HG03139 (cell line): ENCODE data around the gene PML.
A peak's percentile ranks its signal among the peaks of the same experiment; 100 is the strongest.
"Not testable (repeated sequence)": the region's sequence is repeated elsewhere in the genome, so short reads cannot be mapped to it uniquely, and the experiment has no call there.

Experiments
- ATAC-seq: cut with Tn5 transposase; IDR thresholded peaks from one replicate; pipeline ENCODE4 v1.9.1; 2021; ENCODE audit not compliant: unreplicated experiment

PML gene

DNA sequence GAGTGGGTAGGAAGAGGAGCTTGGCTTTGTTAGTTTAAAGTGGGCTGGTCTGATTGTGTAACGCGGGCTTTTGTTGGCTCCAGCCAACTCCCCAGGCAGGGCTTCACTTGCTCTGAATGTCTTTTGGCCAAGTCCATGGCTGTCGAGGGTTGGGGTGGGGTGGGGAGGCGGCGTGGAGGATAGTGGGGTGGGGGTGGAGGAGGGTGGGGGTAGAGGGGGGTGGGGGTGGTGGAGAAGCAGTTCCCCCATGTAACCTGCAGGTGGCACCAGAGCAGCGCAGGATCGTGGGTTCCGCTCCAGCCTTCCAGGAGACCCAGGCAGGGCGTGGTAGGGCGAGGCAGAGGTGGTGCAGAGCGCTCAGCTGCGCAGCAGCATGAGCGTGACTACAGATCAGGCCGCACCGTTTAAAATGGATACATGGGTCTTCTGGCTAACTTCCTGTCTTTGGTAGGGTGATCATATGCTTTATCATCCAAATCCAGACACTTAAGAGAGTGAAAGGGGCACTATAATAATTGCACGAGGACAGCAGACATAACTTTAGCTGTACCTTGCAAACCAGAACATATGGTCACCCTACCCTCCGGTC, 59.5 kb downstream of the PML start:
- ATAC-seq = no peak

DNA sequence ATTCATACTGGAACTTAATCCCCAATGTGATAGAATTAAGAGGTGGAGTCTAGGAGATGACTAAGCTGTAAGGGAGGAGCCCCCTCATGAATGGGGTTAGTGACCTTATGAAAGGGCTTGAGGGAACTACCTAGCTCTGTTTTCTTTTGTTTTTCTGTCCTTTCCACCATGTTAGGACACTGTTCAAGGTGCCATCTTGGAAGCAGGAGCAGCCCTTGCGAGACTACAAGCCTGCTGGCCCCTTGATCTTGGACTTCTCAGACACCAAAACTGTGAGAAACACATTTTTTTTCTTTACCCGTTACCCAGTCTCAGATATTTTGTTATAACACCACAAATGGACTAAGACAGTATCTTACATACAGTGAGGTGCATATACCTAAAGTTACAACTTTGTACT, 61.3 kb downstream of the PML start:
- no peak for ATAC-seq

DNA sequence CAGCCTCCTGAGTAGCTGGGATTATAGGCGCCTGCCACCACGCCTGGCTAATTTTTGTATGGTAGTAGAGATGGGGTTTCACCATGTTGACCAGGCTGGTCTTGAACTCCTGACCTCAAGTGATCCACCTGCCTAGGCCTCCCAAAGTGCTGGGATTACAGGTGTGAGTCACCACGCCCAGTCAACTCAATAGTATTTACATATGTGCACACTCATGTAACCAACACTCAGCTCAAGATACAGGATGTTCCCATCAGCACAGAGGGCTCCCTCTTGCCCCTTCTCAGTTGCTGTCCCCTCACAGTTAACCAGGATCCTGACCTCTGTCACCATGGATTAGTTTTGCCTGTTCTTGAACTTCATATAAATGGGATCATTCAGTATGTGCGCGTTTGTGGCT, 61.8 kb downstream of the PML start:
- not testable (repeated sequence) for ATAC-seq

DNA sequence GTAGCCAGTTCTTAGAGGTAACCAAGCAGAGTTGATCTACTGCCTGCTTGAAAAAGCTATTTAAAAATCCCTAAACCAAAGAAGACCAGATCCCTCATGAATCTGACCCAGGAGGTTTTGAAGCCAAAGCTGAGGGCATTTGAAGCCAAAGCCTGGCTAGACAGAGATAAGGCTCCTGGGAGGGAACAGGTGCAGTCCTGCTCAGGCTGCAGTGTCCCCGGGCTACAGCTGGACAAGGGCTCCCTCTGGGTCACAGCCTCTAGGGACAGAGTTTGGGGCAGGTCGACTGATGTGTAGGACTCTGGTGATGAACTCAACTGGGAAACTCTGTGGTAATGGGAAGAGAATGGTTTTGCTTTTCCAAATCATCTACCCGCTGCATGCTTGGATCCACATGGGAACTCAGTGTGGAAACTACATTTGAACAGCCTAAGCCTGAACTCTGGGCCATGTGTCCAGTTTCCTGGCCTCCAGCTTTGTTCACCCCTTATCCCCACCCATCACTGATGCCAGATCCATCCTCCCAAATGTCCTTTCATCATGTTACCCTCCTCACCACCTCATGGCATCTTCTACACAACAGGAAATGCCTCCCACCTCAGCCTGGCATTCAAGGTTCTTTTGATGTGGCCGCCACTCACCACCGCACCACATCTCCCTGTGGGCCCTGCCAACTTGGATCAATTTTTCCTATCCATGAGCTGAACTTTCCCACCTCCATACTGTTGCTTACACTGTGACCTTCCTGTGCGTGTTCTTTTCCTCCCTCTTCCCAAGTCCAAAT, 64.7 kb downstream of the PML start:
- ATAC-seq = not testable (repeated sequence)

DNA sequence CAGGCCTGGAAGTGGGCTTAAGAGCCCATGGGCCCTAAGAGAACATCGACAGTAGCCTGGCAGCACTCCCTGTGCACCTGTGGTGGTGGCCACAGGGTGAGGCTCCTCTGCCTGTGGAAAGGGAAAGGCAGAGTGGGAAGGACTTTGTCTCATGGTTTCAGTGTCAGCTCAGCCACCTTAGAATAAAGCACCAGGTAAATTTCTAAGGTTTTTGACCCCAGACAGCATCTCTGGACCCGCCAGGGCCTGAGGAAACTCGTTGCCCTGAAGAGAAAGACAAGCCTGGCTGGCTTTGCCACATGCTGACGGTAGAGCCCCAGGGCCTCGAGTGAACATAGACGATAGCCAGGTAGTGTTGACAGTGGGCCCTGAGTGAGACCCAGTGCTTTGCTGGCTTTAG, 65.7 kb downstream of the PML start:
- no peak for ATAC-seq

DNA sequence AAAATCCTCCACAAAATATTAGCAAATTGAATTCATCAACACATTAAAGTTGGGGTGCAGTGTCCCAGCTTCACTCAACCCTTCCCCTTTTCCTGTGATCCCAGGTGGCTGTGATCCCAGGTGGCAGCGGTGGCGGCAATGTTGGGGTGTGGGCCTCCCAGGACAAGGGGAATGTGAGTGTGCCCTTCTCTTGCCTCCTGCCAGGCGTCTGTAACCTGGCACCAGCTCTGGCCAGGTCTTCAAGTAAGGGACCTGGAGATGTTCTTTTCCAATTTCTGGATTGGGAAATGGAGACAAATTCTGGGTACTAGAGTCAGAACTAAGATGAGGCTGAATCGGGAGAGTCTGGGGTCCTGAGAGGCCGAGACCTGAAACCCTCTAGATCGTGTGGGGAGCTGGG, 67.7 kb downstream of the PML start:
- ATAC-seq = no peak

DNA sequence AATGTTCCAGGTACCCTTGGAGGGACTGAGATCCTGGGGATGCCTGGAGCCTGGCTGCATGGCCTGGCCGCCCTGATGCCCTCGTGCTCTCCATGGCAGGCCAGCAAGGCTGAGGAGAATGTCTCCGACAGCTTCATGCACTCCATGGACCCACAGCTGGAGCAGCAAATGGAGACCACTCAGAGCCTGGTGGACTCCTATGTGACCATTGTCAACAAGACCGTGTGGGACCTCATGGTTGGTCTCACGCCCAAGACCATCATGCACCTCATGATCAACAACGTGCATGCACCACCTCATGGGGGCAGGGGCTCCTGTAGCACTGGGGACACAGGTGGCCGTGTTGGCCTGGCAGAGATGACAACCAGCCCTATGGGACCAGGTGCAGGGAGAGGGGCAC, 68.2 kb downstream of the PML start:
- no peak for ATAC-seq

DNA sequence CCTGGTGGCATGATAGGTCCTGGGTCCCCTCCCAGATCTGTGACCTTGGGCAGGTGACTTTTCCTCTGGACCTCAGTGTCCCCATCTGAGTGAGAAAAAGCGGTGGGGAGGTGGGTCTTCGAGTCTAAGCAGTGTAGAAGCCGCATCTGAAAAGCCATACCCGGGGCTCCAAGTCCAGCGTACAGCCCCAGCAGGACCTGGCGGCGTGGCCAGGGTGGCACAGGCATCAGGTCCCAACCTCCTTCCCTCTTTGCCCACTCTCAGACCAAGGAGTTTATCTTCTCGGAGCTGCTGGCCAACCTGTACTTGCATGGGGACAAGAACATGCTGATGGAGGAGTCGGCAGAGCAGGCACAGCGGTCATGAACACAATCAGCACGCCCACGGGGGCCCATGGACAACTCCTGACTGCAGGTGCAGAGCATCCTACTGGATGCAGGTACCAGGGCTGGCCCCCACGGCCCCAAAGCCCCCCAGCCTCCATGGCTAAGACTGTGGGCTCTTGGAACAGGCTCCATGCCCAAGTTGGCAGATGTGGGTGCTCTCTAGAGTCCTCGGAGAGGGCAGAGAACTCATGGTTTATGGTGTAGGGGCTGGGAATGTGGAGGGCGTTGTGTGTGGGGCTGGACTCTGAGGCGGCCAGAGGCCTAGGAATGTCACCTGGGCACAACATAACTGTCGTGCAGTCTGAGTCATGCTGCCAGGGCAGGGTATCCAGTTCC, 69.1 kb downstream of the PML start:
- ATAC-seq = not testable (repeated sequence)

DNA sequence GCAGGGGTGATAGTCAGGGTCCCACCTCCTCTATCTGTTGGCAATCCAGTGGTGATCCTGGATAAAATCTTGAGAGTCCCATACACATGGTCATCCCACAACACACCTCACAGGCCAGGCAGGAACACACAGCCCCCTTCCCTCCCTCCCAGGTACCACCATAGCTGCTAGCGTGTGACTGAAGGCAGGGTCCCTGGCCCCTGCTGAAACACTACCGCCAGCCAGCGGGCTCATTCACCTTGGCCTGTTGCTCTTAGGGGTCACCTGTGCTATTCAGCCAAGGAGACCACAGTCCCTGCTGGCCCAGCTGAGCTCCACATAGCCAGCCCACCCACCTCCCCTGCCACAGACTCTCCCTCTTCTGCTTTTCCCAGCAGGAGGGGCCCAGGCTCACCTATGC, 69.7 kb downstream of the PML start:
- ATAC-seq = not testable (repeated sequence)

DNA sequence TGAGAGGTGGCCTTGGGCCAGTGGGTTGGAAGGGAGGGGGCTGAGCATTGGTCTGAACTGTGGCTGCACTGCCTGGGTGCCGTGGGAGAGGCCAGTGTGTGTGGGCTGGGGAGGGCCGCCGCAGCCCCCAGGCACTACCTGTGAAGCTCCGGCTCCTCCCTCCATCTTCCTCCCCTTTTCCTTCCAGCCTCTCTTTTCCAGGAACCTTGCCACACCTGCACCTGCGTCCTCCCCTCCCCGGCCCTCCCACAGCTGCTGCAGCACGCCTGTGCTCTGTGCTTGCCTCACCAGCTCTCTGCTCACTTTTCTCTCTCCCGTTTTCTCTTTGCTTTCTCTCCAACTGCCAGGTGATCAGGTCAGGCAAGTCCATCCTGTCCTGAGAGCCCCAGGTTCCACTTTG, 70.3 kb downstream of the PML start:
- not testable (repeated sequence) for ATAC-seq

DNA sequence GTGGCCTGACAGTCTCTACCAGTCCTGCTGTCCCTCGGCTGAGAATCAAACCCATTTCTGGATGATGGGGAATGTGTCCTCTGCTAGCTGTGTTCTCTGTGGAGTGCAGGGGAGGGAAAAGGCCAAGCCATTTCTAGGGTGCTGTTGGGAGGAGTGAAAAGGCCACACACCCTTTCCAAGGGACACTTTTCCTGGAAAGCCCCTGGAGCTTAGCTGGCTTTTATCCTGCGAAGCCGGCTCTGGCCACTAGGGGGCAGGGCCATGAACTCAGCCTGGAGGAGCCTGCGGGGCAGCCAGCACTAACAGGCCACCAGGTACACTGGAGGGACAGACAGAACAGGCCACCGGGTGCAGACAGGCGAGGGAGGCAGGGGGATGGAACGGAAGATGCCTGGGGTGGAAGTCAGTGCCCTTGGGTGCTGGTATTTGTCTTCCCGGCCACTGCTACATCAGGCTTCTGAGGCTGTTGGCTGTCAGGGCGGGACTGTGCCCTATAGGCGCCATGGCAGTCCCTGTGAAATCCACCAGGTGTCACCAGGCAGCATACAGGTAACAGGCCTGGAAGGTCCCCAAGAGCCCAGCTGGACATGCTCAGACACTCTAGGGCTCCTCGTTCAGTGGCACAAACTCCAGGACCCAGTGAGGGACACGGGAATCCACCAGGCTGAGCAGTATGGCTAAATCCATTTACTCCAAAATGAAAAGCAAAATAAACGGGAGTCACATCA, 71.3 kb downstream of the PML start:
- peak; percentile 67 for ATAC-seq

DNA sequence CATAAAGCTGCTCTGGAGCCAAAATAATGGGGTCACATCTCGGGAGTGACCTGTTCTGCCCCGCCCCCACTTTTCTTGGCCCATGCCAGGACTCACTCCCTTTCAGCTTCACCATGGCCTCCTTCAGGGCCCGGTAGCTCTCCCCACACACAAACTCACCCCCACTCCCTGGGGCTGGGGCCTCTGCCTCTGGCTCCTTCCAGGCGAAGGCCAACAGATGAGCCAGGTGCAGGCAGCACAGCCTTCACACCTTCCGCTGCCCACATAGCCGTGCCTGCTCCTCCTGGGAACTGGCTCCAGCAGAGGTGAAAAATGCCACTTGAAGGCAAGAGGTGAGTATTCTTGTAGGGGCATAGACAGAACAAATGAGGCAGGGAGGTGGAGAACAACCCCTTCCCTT, 77.1 kb downstream of the PML start:
- ATAC-seq = not testable (repeated sequence)

DNA sequence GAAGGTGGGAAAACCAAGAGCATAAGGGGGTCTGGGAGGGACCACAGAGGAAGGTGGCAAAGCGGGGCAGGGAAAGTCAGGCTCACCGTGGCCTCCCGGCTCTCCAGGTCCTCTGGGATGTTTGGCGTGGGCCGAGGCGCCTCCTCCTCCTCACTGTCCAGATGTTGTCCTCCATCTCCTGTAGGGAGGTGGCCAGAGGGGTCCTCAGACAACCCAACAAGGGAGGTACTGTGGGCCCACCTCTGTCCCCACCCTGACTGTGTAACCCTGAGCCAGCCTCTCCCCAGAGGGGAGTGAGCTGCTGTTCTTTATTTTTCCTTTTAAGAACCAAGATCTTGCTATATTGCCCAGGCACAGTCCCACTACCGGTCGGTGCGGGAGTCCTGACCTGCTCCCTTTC, 77.6 kb downstream of the PML start:
- not testable (repeated sequence) for ATAC-seq

DNA sequence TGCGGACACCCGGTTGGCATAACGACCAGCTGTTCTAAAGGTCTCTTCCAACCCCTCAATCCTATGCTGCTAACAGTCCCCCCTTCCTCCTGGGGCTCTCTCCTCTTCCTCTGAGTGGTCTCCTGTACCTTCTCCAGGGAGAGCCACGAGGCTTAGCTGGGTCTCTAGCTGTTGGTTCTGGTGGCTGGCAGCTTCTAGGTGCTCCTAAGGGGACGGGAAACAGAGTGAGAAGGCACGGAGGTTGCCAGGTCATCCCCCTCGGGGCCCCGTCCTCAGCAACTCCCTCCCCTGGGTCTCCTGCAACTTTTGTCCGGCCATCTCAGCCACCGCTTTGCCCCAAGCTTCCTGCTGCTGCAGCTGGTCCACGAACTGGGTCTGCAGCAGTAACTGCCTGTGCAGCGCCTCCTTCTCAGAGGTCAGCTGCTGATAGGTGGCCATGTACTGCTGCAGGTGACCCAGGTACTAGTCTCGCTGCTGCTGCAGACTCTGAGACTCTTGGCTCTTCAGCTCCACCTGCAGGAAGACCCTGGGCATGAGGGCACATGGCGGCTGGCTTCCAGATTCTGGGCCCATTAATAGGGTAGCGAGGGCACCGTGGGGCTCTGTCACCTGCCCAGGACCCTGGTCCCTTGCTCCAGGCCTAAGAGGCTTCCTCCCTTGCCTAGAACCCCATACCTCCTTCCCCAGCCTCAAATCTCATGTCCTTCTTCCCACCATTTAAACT, 78.3 kb downstream of the PML start:
- not testable (repeated sequence) for ATAC-seq

DNA sequence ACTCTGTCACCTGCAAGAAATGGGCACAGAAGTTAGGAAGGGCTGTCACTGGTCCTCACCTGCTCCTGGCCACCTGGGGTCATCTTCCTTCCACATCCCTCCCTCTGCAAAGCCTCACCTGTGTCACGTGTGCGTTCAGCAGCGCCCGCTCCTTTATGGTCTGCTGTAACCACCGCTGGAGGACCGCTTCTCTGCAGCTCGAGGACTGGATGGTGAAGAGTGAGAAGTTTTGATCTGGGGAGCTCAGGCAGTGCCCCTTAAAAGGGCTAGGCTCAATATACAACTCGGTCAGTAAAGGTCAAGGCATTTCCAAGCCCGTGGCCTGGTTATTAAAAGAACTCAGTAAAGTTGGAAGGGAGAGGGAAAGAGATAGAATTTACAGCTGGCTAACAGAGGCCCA, 81.3 kb downstream of the PML start:
- not testable (repeated sequence) for ATAC-seq

DNA sequence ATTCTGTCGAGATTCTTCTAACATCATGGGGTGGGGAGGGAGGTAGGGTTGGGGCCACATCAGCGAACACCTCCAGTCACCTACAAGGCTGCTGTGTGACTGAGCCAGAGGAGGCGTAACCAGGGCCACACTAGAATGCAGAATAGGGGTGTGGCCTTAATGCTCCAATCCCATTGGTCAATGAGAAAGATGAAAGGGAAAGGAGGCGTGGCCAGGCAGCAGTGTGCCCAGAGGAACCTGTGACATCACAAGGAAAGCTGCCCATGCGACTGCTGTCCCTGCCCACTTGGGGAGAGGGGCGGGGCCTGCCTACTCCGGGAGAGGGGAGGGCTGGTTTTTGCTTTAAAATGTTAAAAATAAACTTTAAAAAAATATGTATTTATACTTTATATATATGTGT, 87.9 kb downstream of the PML start, which contains the start of gene GOLGA6A:
GOLGA6A (minus strand) TSS at position 101 of the 400 bp plus-strand sequence; CDS start at position 60, 41 bp downstream.
- not testable (repeated sequence) for ATAC-seq

DNA sequence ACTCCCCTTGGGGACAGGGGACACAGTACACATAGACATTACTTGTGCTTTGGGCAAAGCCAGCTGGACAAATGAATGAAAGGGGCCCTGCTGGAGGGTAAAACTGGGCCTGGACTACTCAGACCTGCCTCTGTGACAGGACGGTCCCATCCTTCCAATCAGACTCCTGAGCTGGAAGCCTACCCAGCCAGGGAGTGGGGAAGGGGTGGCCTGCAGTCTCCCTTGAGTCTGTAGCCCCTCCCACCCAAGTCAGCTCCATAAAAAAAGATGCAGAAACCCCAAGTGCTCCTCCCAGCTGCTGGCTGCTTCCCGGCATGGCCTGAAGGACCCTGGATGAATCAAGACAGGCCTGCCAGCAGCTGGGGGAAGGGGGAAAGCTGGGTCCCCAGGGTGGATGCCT, 100.1 kb downstream of the PML start:
- ATAC-seq = not testable (repeated sequence)

DNA sequence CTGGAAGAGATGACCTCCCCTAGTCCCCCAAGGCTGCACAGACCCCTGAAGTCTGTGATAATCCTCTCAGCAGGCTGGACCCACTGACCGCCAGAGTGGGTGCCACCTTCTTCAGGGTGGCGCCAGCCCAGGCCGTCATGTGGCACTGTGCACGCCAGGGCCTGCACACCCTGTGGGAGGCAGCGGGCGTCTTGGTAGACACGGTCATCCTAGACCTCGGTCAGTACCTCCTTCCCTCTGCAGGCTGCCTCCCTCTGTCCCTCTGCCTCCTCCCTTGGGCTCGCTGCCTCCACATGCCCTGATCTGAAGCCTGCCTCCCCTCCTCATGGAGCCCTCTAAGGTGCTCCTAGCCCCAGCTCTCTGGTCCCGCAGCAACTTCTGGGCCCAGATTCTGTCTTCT, 101.1 kb downstream of the PML start:
- ATAC-seq = not testable (repeated sequence)

DNA sequence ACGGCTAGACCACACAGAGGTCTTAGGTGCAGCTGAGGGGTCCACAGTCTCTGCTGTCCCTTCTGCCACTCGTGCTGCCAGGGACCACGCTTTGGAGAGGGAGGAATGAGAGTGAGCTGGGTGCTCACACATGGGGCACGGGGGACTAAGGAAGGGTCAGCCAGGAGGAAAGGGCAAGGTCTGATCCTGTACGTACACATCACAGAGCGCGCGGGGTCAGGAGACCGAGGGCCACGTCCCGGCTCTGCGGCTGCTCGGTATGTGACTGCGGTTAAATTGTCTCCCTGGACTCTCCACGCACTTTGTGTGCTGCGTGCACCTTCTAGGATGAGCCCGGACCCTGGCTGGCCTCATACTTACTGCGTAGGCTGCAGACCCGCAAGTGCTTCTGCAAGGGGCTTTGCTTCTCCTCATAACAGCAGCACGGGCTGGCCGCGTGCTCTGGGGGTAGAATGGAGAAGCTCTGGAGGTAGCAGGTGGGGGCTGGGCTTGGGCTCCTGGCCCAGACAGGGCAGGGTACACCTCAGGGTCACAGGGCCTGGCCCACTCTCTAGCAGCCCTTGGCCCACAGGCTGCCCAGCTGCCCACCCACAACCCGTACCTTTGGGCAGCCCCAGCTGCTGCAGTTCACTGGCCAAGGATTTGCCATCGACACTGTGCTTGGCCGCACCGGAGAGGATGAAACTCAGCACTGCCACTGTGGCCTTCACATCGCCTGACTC, 102.4 kb downstream of the PML start:
- ATAC-seq = not testable (repeated sequence)
